Neural progenitor cell (in vitro differentiated cells): Measurements from ENCODE around the gene TRIM41. TPM values are rescaled to one million over a fixed set of nuclear protein-coding genes. Genes with fewer than 3 reads are reported as not detected.
"Not testable (repeated sequence)": the region's sequence is repeated elsewhere in the genome, so short reads cannot be mapped to it uniquely, and the experiment has no call there.

Experiments
- DNase-seq: peaks from one replicate; pipeline ENCODE4 v3.0.0-alpha.2; 2016; ENCODE audit warnings: low spot score
- H2AFZ ChIP-seq: fragments of 200-600 bp; sonication (generic); replicated peaks from 2 replicates; pipeline ENCODE4 v1.6.1; 2016; ENCODE audit warnings: antibody characterized with exemption
- H3F3A ChIP-seq: fragments of 200-600 bp; sonication (generic); 2 replicates; pipeline ENCODE4 v1.6.1; 2016; ENCODE audit warnings: antibody characterized with exemption, low read depth
- H3K27ac ChIP-seq: fragments of 200-600 bp; sonication (generic); 2 replicates; pipeline ENCODE4 v1.5.1; 2016; ENCODE audit warnings: mild to moderate bottlenecking
- H3K27me3 ChIP-seq: fragments of 200-600 bp; sonication (generic); 2 replicates; pipeline ENCODE4 v1.6.1; 2016; ENCODE audit warnings: mild to moderate bottlenecking, moderate library complexity
- H3K36me3 ChIP-seq: fragments of 200-600 bp; sonication (generic); 2 replicates; pipeline ENCODE4 v1.5.1; 2016
- H3K4me1 ChIP-seq: fragments of 200-600 bp; sonication (generic); 2 replicates; pipeline ENCODE4 v1.6.1; 2016; ENCODE audit warnings: mixed run types
- H3K4me2 ChIP-seq: fragments of 200-600 bp; sonication (generic); 2 replicates; pipeline ENCODE4 v1.6.1; 2016
- H3K4me3 ChIP-seq: fragments of 200-600 bp; sonication (generic); 2 replicates; pipeline ENCODE4 v1.5.1; 2016
- H3K79me2 ChIP-seq: fragments of 200-600 bp; sonication (generic); 2 replicates; pipeline ENCODE4 v1.6.1; 2016; ENCODE audit warnings: low read depth
- H3K9ac ChIP-seq: fragments of 200-600 bp; sonication (generic); 2 replicates; pipeline ENCODE4 v1.6.1; 2016
- H3K9me3 ChIP-seq: fragments of 200-600 bp; sonication (generic); 2 replicates; pipeline ENCODE4 v1.5.1; 2016; ENCODE audit warnings: low read depth
- H4K20me1 ChIP-seq: fragments of 200-600 bp; sonication (generic); 2 replicates; pipeline ENCODE4 v1.6.1; 2016; ENCODE audit warnings: low read depth
- H3K27ac Mint-ChIP-seq: 3 replicates; pipeline ENCODE4 v1.8.0; 2021; ENCODE audit warnings: mixed read lengths
- H3K27me3 Mint-ChIP-seq: 2 replicates; pipeline ENCODE4 v1.8.0; 2022; ENCODE audit warnings: low read depth, mild to moderate bottlenecking, inconsistent platforms, moderate library complexity, mixed read lengths; ENCODE audit not compliant: insufficient read depth
- H3K36me3 Mint-ChIP-seq: 3 replicates; pipeline ENCODE4 v1.8.0; 2021; ENCODE audit warnings: mixed read lengths
- H3K4me1 Mint-ChIP-seq: 3 replicates; pipeline ENCODE4 v1.8.0; 2021; ENCODE audit warnings: mixed read lengths
- H3K4me3 Mint-ChIP-seq: 3 replicates; pipeline ENCODE4 v1.8.0; 2021; ENCODE audit warnings: mild to moderate bottlenecking, moderate library complexity, mixed read lengths
- H3K9me3 Mint-ChIP-seq: 3 replicates; pipeline ENCODE4 v1.8.0; 2020; ENCODE audit warnings: mixed read lengths
- CTCF ChIP-seq: fragments of 200-600 bp; sonication (generic); IDR thresholded peaks from 2 replicates; pipeline ENCODE4 v1.5.1; 2017; ENCODE audit warnings: antibody characterized with exemption, mild to moderate bottlenecking
- EZH2 ChIP-seq: fragments of 200-600 bp; sonication (generic); IDR thresholded peaks from 2 replicates; pipeline ENCODE4 v1.6.1; 2017; ENCODE audit warnings: antibody characterized with exemption, mild to moderate bottlenecking, moderate library complexity
- EZH2phosphoT487 ChIP-seq: fragments of 200-600 bp; sonication (generic); IDR thresholded peaks from 2 replicates; pipeline ENCODE4 v1.6.1; 2017; ENCODE audit warnings: antibody characterized with exemption
- total RNA-seq: library from RNA; depleted of rRNA; stranded (reverse); fragments of >200 nt; gene quantifications from 2 replicates; pipeline ENCODE4 v1.2.3, GENCODE V29; 2015; ENCODE audit warnings: low replicate concordance

TRIM41 gene
- total RNA-seq, 1 donor from 2014 or later, result 8.1 TPM

DNA sequence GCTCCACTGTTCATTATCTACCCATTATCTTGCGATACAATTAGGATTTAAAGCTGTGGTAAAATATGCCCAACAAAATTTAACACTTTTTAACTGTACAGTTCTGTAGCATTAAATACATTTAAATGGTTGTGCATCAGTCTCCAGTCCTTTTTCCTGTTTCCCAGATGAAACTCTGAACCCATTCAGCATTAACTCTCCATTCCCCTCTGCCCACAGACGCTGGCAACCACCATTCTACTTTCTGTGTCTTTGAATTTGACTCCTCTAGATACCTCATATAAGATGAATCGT, 15.2 kb upstream of the TRIM41 start:
- Histone ChIP-seq H2AFZ (no peak overlapping the region), H3K79me2 (no peaks in the 10 kb centered on the region), H3K27me3 (peaks cover 65% of the 10 kb centered on the region), H4K20me1 (peaks cover 23% of the 10 kb centered on the region), H3K9me3 (no peaks in the 10 kb centered on the region), H3K9ac (no peak overlapping the region), H3K4me3 (peak overlapping the region; percentile 83), H3F3A (peaks cover 34% of the 10 kb centered on the region), H3K36me3 (no peaks in the 10 kb centered on the region), H3K4me2 (peak overlapping the region; percentile 67), H3K4me1 (peaks cover 9% of the 10 kb centered on the region), H3K27ac (no peak overlapping the region)
- H3K9me3 Mint-ChIP-seq, result peaks cover 17% of the 10 kb centered on the region
- no peak overlapping the region for H3K27ac Mint-ChIP-seq
- peaks cover 25% of the 10 kb centered on the region for H3K4me1 Mint-ChIP-seq
- peaks cover 11% of the 10 kb centered on the region for H3K36me3 Mint-ChIP-seq
- TF ChIP-seq EZH2 (no peak), CTCF (no peak), EZH2phosphoT487 (no peak)
- H3K4me3 Mint-ChIP-seq, result peak overlapping the region; percentile 97
- DNase-seq, result no peak
- peaks cover 55% of the 10 kb centered on the region for H3K27me3 Mint-ChIP-seq

GRCh38 chr5:181209006-181209405, 14.1 kb upstream of the TRIM41 start:
- H3K9ac ChIP-seq, H3K9me3 ChIP-seq, H3K4me2 ChIP-seq, H2AFZ ChIP-seq, DNase-seq, H3K27ac Mint-ChIP-seq, H3K27ac ChIP-seq, H3K4me3 Mint-ChIP-seq, H3K36me3 ChIP-seq, H3K79me2 ChIP-seq, H3K4me1 ChIP-seq, H3K4me3 ChIP-seq: not testable (repeated sequence)
- Mint-ChIP-seq H3K27me3 (peaks cover 45% of the 10 kb centered on the region), H3K9me3 (peaks cover 17% of the 10 kb centered on the region), H3K4me1 (peaks cover 20% of the 10 kb centered on the region), H3K36me3 (peaks cover 11% of the 10 kb centered on the region)
- Histone ChIP-seq H3K27me3 (peaks cover 65% of the 10 kb centered on the region), H3F3A (peaks cover 32% of the 10 kb centered on the region), H4K20me1 (peaks cover 19% of the 10 kb centered on the region)

DNA sequence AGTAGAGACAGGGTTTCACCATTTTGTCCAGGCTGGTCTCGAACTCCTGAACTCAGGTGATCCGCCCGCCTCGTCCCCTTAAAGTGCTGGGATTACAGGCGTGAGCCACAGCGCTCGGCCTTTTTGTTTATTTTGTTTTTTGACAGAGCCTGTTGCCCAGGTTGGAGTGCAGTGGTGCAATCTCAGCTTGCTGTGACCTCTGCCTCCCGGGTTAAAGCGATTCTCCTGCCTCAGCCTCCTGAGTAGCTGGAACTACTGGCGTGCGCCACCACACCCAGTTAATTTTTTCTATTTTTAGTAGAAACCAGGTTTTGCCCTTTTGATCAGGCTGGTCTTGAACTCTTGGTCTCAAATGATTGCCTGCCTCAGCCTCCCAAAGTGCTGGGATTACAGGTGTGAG, 12.9 kb upstream of the TRIM41 start:
- not testable (repeated sequence) for H2AFZ ChIP-seq, H3K9ac ChIP-seq, H3K4me2 ChIP-seq, H3K9me3 ChIP-seq, H3K4me3 ChIP-seq, H3K27ac ChIP-seq, H3K36me3 ChIP-seq, H3K4me3 Mint-ChIP-seq, H3K79me2 ChIP-seq, H3K4me1 ChIP-seq, DNase-seq, H3K27ac Mint-ChIP-seq
- H3K36me3 Mint-ChIP-seq, result peaks cover 11% of the 10 kb centered on the region
- peaks cover 63% of the 10 kb centered on the region for H3K27me3 ChIP-seq
- peaks cover 14% of the 10 kb centered on the region for H4K20me1 ChIP-seq
- H3K4me1 Mint-ChIP-seq, result peaks cover 20% of the 10 kb centered on the region
- peaks cover 41% of the 10 kb centered on the region for H3K27me3 Mint-ChIP-seq
- peaks cover 17% of the 10 kb centered on the region for H3K9me3 Mint-ChIP-seq
- H3F3A ChIP-seq, result peaks cover 37% of the 10 kb centered on the region

DNA sequence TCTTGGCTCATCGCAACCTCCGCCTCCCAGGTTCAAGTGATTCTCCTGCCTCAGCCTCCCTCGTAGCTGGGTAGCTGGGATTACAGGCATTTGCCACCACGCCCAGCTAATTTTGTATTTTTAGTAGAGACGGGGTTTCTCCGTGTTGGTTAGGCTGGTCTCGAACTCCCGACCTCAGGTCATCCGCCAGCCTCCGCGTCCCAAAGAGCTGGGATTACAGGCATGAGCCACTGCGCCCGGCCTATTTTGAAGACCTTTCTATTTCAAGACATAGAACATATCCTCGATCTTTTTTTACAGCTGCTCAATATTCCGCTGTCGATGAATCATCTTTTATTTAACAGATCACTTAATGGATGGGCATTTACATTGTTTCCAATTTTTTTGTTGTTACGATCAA, 12.4 kb upstream of the TRIM41 start:
- not testable (repeated sequence) for H3K9ac ChIP-seq

GRCh38 chr5:181211208-181211607, 11.9 kb upstream of the TRIM41 start:
- peaks cover 3% of the 10 kb centered on the region for H4K20me1 ChIP-seq
- H3K4me3 ChIP-seq, result no peak overlapping the region
- Mint-ChIP-seq H3K27ac (no peak overlapping the region), H3K27me3 (peaks cover 32% of the 10 kb centered on the region), H3K36me3 (peaks cover 11% of the 10 kb centered on the region), H3K4me1 (peaks cover 13% of the 10 kb centered on the region), H3K4me3 (no peak overlapping the region), H3K9me3 (peaks cover 16% of the 10 kb centered on the region)
- H2AFZ ChIP-seq, result no peak overlapping the region
- no peaks in the 10 kb centered on the region for H3K79me2 ChIP-seq
- H3F3A ChIP-seq, result peaks cover 32% of the 10 kb centered on the region
- H3K27me3 ChIP-seq, result peaks cover 59% of the 10 kb centered on the region
- no peak overlapping the region for H3K27ac ChIP-seq
- no peak for DNase-seq
- no peak overlapping the region for H3K4me2 ChIP-seq
- H3K9me3 ChIP-seq, result no peaks in the 10 kb centered on the region
- H3K4me1 ChIP-seq, result no peaks in the 10 kb centered on the region
- TF ChIP-seq EZH2phosphoT487, result no peak
- no peak for TF ChIP-seq EZH2
- TF ChIP-seq CTCF, result peak; percentile 16
- no peaks in the 10 kb centered on the region for H3K36me3 ChIP-seq
- H3K9ac ChIP-seq, result no peak overlapping the region

More for the DNA sequence above, 12.4 kb upstream of the TRIM41 start:
- H3K27ac ChIP-seq, H3K4me3 Mint-ChIP-seq, H3K4me2 ChIP-seq, DNase-seq, H3K79me2 ChIP-seq, H3K4me3 ChIP-seq, H2AFZ ChIP-seq, H4K20me1 ChIP-seq, H3K27ac Mint-ChIP-seq, H3K36me3 ChIP-seq, H3K9me3 ChIP-seq, H3K4me1 ChIP-seq: not testable (repeated sequence)
- H3K9me3 Mint-ChIP-seq, result peaks cover 17% of the 10 kb centered on the region
- H3K27me3 Mint-ChIP-seq, result peaks cover 36% of the 10 kb centered on the region
- Histone ChIP-seq H3K27me3 (peaks cover 59% of the 10 kb centered on the region), H3F3A (peaks cover 33% of the 10 kb centered on the region)
- peaks cover 17% of the 10 kb centered on the region for H3K4me1 Mint-ChIP-seq
- peaks cover 11% of the 10 kb centered on the region for H3K36me3 Mint-ChIP-seq
